ENCODE measurements around the gene CSNK1A1.

DNA sequence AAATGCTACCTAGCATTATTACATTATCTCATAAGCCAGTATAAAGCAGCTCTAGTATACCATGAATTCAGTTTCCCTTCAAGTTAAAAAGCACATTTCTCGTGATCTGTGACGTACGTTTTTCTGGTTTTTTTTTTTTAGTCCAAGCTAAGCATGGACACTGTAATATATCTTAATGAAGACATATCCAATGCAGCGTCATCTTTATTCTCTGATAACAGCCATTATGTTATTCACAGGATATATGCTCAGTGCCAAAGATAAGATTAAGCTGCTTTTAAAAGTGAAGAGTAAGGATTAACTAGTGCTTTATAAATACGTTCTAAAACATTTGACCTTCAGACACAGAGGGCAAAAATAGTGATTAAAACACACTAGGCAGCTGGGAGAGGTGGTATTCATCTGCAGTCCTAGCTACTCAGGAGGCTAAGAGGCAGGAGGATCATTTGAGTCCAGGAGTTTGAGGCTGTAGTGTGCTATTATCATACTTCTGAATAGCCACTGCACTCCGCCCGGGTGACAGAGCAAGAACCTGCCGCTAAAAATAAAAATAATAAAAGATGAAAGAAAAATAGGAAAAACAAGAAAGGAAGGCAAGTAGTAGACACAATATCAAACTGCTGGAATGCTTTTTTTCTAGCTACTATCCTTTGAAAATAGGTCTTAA is 7.7 kb downstream of the CSNK1A1 start:
- TF ChIP-seq, protein P1, sequence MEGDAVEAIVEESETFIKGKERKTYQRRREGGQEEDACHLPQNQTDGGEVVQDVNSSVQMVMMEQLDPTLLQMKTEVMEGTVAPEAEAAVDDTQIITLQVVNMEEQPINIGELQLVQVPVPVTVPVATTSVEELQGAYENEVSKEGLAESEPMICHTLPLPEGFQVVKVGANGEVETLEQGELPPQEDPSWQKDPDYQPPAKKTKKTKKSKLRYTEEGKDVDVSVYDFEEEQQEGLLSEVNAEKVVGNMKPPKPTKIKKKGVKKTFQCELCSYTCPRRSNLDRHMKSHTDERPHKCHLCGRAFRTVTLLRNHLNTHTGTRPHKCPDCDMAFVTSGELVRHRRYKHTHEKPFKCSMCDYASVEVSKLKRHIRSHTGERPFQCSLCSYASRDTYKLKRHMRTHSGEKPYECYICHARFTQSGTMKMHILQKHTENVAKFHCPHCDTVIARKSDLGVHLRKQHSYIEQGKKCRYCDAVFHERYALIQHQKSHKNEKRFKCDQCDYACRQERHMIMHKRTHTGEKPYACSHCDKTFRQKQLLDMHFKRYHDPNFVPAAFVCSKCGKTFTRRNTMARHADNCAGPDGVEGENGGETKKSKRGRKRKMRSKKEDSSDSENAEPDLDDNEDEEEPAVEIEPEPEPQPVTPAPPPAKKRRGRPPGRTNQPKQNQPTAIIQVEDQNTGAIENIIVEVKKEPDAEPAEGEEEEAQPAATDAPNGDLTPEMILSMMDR (IDR thresholded peaks at IDR 0.05) = no peak
- TF ChIP-seq SIN3A (IDR thresholded peaks at IDR 0.05; ENCODE audit: borderline replicate concordance, insufficient read depth, low read depth, low read length) (no peak), TCF7L2 (IDR thresholded peaks at IDR 0.05; ENCODE audit: low read depth, low read length) (no peak), POLR2AphosphoS5 (IDR thresholded peaks at IDR 0.05; ENCODE audit: low read depth, low read length) (no peak)

Measured in Panc1 (cell line).